Stimulated activated naive CD4-positive, alpha-beta T cell treated with Interleukin-2 at 50 U/mL for 16 hours (primary cell): ENCODE results near the gene PTCD2.

ENCODE experiments used
- DNase-seq: peaks from one replicate; lab custom pipeline; 2025; lab: John Stamatoyannopoulos, UW

Gene PTCD2

GRCh38 chr5:72415616-72416325 lies 95.6 kb downstream of the PTCD2 start:
- no peak for DNase-seq

GRCh38 chr5:72417333-72418062 lies 97.3 kb downstream of the PTCD2 start:
- DNase-seq: no peak
